ENCODE results near the gene GUK1.

Gene GUK1

GRCh38 chr1:228163007-228163753 lies 23.1 kb downstream of the GUK1 start:
- peaks cover 17 to 32% of the 10 kb centered on the region in 2 donors for H3K4me1 Mint-ChIP-seq
- no peaks in the 10 kb centered on the region for H3K9me3 Mint-ChIP-seq
- H3K36me3 Mint-ChIP-seq: peaks cover 0 to 3% of the 10 kb centered on the region in 2 donors
- peaks cover 0 to 6% of the 10 kb centered on the region in 2 donors for H3K27me3 Mint-ChIP-seq
- no peak overlapping the region for H3K4me3 Mint-ChIP-seq
- H3K27ac Mint-ChIP-seq: no peak overlapping the region
- ATAC-seq (replicated peaks): no peak
- DNase-seq: no peak

GRCh38 chr1:228163776-228164519 lies 23.9 kb downstream of the GUK1 start:
- ATAC-seq (replicated peaks): no peak
- Mint-ChIP-seq H3K27me3 (peaks cover 0 to 6% of the 10 kb centered on the region in 2 donors), H3K4me1 (peaks cover 20 to 38% of the 10 kb centered on the region in 2 donors)

GRCh38 chr1:228164561-228165371 lies 24.7 kb downstream of the GUK1 start:
- peak overlapping the region; percentile 84 to 85 for H3K4me3 Mint-ChIP-seq
- ATAC-seq (replicated peaks) (no peak), DNase-seq (no peak)
- H3K27me3 Mint-ChIP-seq: peaks cover 0 to 6% of the 10 kb centered on the region in 2 donors
- peaks cover 24 to 46% of the 10 kb centered on the region in 2 donors for H3K4me1 Mint-ChIP-seq
- H3K36me3 Mint-ChIP-seq: peaks cover 5 to 7% of the 10 kb centered on the region in 2 donors
- H3K9me3 Mint-ChIP-seq: no peaks in the 10 kb centered on the region
- peak overlapping the region; percentile 97 for H3K27ac Mint-ChIP-seq

More at GRCh38 chr1:228163776-228164519, 23.9 kb downstream of the GUK1 start:
- Mint-ChIP-seq H3K36me3 (peaks cover 3 to 7% of the 10 kb centered on the region in 2 donors), H3K9me3 (no peaks in the 10 kb centered on the region), H3K4me3 (peak overlapping the region; percentile 79 to 84), H3K27ac (peak overlapping the region; percentile 91)
- DNase-seq: no peak

DNA sequence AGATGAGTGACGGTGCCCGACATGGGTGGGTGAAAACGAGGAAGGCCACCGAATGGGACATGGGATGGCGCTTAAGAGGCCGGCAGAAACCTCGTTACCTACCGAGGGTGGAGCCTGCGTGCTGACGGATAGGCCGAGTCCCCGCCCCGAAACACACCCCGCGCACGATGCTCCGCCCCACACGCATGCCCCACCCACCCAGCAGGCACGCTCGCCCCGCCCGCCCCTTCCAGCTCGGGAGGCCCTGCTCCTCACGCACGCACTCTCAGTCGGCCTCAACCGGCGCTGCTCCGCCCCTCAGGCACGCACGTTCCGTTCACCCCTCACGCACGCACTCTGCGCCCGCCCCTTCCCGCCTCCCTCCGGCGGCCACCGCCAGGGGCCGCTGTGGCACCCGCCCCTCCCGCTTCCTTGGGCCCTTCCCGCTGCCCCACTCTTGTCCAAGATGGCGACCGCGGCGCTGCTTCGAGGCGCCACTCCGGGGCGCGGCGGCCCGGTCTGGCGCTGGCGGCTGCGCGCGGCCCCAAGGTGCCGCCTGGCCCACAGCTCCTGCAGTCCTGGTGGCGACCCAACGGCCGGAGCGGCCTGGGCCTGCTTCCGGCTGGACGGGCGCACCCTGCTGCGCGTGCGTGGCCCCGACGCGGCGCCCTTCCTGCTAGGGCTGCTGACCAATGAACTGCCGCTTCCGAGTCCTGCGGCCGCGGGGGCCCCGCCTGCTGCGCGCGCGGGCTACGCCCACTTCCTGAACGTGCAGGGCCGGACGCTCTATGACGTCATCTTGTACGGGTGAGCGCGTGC lies 25.5 kb downstream of the GUK1 start, which contains the start of gene IBA57:
TSS of gene IBA57 (plus strand) at position 433 of the 798 bp plus-strand sequence. CDS start at position 446, 13 bp downstream.
- peak within 1 kb of the TSS; percentile 97 for H3K27ac Mint-ChIP-seq
- H3K9me3 Mint-ChIP-seq: no peaks in the 10 kb centered on the region
- peak; percentile 87 to 88 for ATAC-seq (replicated peaks)
- H3K36me3 Mint-ChIP-seq: peaks cover 5 to 10% of the 10 kb centered on the region in 2 donors
- peak within 1 kb of the TSS; percentile 84 to 90 for H3K4me3 Mint-ChIP-seq
- H3K27me3 Mint-ChIP-seq: peaks cover 0 to 6% of the 10 kb centered on the region in 2 donors
- peak; percentile 99 for DNase-seq
- H3K4me1 Mint-ChIP-seq: peaks cover 27 to 51% of the 10 kb centered on the region in 2 donors

GRCh38 chr1:228166170-228166936 lies 26.3 kb downstream of the GUK1 start:
- peak overlapping the region; percentile 84 to 90 for H3K4me3 Mint-ChIP-seq
- H3K9me3 Mint-ChIP-seq: no peaks in the 10 kb centered on the region
- H3K4me1 Mint-ChIP-seq: peaks cover 27 to 54% of the 10 kb centered on the region in 2 donors
- H3K27me3 Mint-ChIP-seq: peaks cover 0 to 4% of the 10 kb centered on the region in 2 donors
- H3K27ac Mint-ChIP-seq: peak overlapping the region; percentile 97
- no peak for DNase-seq
- peak; percentile 17 to 79 for ATAC-seq (replicated peaks)
- H3K36me3 Mint-ChIP-seq: peaks cover 5 to 11% of the 10 kb centered on the region in 2 donors

DNA sequence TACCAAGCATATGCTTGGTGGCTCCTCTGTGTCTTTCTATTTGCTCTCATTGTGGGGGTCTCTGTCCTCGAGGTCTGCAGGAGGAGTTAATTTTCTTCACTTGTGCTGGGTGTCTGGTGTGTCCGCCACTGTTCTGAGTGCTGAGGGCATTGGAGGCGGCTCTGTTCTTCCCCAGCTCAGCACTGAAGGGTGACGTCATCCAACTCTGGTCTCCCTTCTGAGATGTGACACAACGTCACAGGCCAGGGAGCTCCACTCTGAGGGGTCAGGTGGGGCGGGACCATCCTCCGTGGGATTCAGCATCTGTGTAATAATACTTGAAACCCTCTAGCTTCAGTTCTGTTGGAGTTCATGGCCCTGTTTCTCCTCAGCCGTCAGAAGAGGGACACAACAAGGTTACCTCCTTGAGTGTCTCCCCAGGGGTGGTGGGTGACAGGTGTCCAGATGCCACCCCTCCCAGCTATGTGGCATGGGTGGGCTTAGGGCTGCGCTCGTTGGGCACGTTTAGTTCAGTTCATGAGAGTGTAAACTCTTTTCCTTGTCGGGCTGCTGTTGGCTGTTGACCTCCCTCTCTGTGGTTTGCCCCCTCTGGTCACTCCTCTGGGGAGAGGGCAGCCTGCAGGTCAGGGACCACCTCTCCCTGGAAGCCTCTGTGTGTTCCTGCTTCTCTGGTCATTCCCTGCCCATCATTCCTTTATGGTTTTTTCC lies 28.6 kb downstream of the GUK1 start:
- Mint-ChIP-seq H3K36me3 (peaks cover 5 to 24% of the 10 kb centered on the region in 2 donors), H3K4me1 (peaks cover 34 to 60% of the 10 kb centered on the region in 2 donors), H3K27me3 (no peaks in the 10 kb centered on the region), H3K9me3 (no peaks in the 10 kb centered on the region), H3K4me3 (no peak overlapping the region), H3K27ac (peak overlapping the region; percentile 31)
- no peak for ATAC-seq (replicated peaks)
- no peak for DNase-seq

DNA sequence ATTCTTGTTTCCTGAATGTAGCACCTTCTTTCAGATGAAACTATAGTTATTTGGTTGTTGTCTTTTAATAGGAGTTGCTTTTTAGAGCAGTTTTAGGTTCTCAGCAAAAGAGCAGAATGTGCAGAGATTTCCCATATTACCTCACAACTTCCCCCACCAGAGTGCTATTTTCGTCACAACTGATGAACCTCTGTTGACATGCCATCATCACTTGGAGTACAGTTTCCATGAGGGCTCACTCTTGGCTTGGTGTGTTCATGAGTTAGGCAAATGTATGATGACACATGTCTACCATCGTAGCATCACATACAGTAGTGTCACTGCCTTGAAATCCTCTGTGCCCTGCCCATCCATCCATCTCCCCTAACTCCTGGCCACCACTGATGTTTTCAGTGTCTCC lies 29.3 kb downstream of the GUK1 start:
- Mint-ChIP-seq H3K27me3 (no peaks in the 10 kb centered on the region), H3K27ac (no peak overlapping the region), H3K36me3 (peaks cover 5 to 24% of the 10 kb centered on the region in 2 donors), H3K4me3 (no peak overlapping the region), H3K4me1 (peaks cover 31 to 56% of the 10 kb centered on the region in 2 donors), H3K9me3 (no peaks in the 10 kb centered on the region)
- ATAC-seq (replicated peaks) (no peak), DNase-seq (no peak)

GRCh38 chr1:228170666-228171065 lies 30.6 kb downstream of the GUK1 start:
- Mint-ChIP-seq H3K27me3 (no peaks in the 10 kb centered on the region), H3K9me3 (no peaks in the 10 kb centered on the region), H3K36me3 (peaks cover 5 to 21% of the 10 kb centered on the region in 2 donors), H3K4me3 (no peak overlapping the region), H3K4me1 (peaks cover 26 to 46% of the 10 kb centered on the region in 2 donors), H3K27ac (peak overlapping the region; percentile 73)
- DNase-seq: no peak
- ATAC-seq (replicated peaks): no peak

DNA sequence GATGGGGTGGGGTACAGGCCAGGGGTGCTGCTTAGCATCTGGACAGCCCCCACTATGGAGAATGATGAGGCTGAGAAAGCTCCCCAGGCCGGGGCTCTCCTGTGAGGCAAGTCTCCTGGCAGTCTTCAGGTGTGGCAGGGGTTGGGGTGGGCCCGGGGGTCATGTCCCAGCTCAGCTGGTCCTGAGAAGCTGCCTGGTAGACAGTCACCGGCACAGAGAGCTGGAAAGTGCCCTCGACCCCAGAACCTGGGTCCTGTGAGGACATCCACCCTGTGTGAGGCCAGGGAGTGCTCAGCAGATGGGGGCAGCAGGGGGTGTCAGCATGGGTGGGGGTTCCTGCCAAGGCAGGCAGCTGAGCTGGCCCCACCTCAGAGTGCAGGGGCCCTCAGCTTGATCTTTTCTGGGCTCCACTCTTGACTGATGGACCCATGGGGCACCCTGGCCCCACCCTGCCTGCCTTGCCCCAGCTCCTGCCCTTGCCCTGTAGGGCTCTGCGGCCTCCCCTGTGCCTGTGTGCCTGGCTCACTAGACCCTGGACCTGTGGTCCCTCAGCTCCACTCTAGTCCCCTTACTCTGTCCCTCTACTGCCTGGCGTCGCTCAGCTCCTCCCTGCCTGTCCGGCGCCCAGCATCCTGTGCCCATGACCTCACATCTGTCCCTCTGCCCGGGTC lies 31.3 kb downstream of the GUK1 start:
- no peaks in the 10 kb centered on the region for H3K9me3 Mint-ChIP-seq
- H3K36me3 Mint-ChIP-seq: peaks cover 5 to 21% of the 10 kb centered on the region in 2 donors
- no peak for DNase-seq
- ATAC-seq (replicated peaks): no peak
- H3K4me3 Mint-ChIP-seq: no peak overlapping the region
- no peaks in the 10 kb centered on the region for H3K27me3 Mint-ChIP-seq
- H3K4me1 Mint-ChIP-seq: peaks cover 24 to 46% of the 10 kb centered on the region in 2 donors
- H3K27ac Mint-ChIP-seq: peak overlapping the region; percentile 6

- DNase-seq (no peak), ATAC-seq (replicated peaks) (no peak)
- Mint-ChIP-seq H3K27ac (no peak overlapping the region), H3K36me3 (peaks cover 5 to 24% of the 10 kb centered on the region in 2 donors), H3K9me3 (no peaks in the 10 kb centered on the region), H3K4me3 (no peak overlapping the region), H3K27me3 (no peaks in the 10 kb centered on the region), H3K4me1 (peaks cover 20 to 44% of the 10 kb centered on the region in 2 donors)
Measured at GRCh38 chr1:228172591-228173527, 32.8 kb downstream of the GUK1 start.

Data from stimulated activated naive B cell treated with anti-CD40 and anti-IgM and Interleukin-4, amounts not matched to agents 10 μg/mL and 1 μg/mL and 100 μg/mL, for 72 hours (primary cell).